Stimulated activated CD8-positive, alpha-beta memory T cell treated with anti-CD3 and anti-CD28 coated beads, Interleukin-15, amount 100 ng/mL, for 4 hours (primary cell): ENCODE data around the gene ZNF516.

Source experiments
- DNase-seq, 2 donors: peaks; one replicate each; pipeline ENCODE4 v3.0.0-alpha.2; 2020; ENCODE audit warnings: low read depth in 2 of 2

Gene ZNF516

GRCh38 chr18:76421685-76422078, 73.4 kb downstream of the ZNF516 start:
- no peak for DNase-seq

DNA sequence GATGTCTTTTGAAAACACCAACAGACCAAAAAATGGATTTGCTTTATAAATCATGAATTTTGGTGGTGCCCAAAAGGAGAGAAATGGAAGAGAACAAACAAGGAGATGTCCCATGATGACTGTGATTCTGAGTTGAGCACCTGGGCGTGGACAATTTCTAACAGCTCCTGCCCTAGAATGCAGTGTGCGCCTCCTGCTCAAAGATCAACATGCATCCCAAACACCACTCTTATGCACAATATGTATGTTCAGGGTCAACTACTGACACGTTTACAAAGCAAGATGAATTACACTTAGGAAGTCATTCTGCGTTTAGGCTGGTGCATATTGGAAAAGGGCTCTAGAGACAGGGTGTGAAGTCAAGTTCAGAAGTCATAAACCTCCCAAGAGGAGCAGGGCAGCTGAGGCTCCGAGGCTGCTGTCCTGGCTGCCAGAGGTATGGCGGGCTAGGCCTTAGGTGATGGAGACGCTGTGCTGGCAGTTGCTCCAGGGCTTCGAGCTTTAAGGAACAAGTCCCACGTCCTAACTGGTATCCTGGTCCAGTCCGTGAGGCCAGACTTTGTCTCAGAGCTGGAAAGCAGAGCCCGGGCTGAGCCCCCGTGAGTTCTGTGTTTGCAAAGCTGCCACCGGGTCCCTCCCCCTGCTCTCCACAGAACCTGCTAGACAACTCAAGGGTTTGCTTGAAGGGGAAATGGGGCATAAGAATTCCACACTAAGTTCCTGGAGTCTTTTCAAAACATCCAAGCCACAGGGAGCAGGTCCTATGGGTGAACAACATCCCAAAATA, 74.0 kb downstream of the ZNF516 start:
- no peak for DNase-seq

- DNase-seq: no peak
These were observed 75.2 kb downstream of the ZNF516 start for GRCh38 chr18:76419811-76420210.

DNA sequence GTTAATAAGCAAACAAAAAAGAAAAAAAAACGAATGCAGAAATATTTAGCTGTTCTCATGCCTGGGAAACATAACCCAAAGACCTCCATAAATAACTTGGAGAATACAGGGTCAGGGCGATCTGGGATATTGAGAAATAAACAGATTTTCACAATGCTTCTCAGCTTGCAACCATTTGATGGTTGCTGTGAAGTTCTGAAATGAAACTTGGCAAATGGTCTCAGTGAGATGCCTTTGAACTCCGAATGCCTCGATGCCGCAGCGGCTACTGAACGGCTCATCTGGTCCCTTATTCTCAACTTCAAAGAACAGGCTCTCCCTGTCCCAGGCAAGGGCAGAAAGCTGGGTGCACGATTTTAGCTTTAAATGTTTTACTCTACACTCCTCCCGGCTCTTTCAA, 78.1 kb downstream of the ZNF516 start:
- DNase-seq: no peak

DNA sequence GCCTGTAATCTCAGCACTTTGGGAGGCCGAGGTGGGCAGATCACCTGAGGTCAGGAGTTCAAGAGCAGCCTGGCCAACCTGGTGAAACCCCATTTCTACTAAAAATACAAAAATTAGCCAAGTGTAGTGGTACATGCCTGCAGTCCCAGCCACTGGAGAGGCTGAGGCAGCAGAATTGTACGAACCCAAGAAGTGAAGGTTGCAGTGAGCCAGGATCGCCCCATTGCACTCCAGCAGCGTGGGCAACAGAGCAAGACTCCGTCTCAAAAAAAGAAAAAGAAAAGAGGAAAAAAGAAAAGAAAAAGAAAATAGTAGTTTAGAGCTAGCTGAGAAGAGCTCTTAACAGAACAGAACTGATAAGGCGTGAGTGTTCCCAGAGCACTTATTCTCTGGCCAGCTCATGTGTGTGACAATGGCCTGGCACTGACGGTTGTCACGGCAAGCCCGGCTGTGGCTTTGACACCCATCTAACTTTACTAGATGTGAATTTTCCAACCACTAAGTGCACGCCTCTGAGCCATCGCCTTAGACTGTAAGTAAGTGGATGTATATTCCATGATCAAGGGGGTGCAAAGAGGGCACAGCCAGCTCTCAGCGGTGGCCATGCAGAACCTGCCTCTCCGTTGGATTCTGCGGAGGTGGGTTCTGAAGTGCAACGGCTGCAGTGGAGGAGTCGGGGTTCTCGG, 80.0 kb downstream of the ZNF516 start:
- no peak for DNase-seq

DNA sequence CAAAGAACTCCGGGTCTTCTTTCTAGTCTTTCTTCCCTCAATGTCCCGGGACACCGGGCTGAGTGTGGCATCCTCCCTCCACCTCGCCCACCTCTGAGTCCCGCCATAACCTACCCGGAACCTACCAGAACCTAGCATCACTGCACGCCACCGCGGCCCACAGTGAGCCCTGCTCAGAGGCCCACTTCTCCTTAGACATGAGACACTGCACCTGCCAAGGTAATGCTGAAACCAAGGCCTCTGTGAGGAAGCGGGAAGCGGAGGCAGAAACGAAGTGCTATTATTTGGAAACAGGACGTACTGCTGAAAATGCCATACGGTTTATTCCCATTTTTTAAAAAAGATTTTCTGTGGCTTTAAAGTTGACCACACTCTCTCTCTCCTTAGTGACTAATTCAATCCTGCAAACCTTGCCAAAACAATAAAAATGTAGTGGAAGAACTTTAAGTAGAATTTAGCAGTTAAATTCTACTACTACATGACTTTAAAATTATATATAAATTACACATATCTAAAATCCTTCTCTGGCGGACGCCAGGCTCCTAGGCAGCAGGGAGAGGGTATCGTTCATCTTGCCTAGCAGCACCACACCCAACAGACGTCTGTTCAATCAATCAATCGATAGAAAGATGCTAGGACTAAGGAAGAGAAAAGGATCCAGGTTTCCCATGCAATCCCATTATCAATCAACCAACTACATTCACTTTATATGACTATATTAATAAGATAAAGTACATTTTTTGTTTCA, 82.0 kb downstream of the ZNF516 start:
- DNase-seq: no peak

GRCh38 chr18:76412010-76412817, 82.8 kb downstream of the ZNF516 start:
- DNase-seq: no peak

- DNase-seq: no peak
These were observed 84.2 kb downstream of the ZNF516 start for GRCh38 chr18:76410660-76411417.

DNA sequence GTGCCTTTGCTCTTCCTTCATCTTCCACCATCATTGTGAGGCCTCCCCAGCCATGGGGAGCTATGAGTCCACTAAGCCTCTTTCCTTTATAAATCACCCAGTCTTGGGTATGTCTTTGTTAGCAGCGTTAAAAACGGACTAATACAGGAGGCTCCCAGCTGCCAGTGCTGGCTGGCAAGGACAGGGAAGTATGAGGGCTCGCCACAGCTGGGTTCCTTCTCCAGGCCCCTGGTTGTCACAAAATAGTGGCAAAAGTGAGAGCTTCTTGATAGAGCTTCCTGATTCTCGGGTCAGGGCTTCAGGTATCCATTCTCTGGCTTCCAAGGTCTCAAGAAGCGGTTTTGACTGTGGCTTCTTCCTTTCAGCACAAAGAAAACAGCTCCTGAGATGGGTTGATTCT, 85.0 kb downstream of the ZNF516 start:
- no peak for DNase-seq

GRCh38 chr18:76408480-76409067, 86.5 kb downstream of the ZNF516 start:
- no peak for DNase-seq

DNA sequence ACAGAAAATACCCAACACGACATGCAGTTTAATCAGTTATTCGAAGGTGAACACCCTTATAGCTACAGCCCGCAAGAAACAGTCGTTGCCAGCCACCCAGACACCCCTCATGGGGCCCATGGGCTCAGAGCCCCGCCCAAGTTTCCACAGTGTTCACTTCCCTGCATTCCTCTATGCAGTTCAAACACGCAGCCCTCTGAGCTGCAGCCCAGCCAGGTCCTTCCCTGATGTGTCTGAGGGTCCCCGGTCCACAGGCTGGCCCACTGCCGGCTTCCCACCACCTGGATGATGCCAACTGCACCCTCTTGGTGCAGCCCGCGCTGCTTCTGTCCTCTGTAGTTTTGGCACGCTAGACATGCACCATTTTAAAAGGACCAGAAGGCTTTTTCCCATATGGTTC, 87.4 kb downstream of the ZNF516 start:
- DNase-seq: no peak

DNA sequence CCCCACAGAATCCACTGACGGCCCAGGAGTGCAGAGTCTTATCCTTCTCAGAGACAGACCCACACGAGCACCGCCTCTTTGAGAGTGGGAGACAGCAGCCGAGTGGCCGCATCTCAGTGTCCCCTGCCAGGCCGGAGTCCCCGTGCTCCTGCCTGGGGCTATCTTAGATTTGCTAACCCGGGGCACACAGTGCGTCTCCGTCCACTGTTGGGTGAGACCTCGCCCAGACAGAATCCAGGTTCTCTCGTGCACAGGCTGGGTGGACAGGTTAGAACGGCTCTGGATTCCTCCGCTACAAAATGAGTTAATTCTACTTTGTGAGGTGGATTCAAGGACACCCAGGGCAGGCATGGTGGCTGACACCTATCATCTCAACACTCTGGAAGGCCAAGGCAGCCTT, 88.3 kb downstream of the ZNF516 start:
- DNase-seq: no peak

DNA sequence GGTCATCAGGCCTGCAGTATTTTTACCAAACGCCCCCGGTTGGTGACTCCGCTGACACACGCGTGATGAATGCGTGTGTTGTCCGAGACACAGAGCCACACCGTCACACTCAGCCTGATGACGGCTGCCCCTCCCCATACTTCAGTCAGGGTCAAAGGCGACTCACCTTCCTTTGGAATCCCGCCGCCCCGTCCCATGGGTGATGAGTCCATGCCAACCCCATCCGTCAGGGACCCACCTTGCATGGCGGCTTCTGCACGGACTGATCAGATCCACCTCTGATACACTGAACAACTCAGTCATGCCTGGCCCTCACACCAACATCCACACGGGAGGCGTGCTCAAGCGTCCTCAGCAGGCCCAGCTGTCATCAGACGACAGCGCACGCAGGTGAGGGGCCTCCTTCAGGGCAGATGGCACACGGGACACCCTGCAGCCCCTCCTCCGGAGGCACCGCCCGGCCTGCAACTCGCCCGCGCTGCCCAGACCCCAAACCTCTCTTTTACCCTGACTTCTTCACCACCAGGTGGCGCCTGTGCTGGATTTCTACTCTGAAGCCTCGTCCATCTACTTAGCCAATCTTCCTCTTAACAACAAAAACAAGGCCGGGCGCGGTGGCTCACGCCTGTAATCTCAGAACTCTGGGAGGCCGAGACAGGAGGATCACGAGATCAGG, 89.2 kb downstream of the ZNF516 start:
- no peak for DNase-seq

DNA sequence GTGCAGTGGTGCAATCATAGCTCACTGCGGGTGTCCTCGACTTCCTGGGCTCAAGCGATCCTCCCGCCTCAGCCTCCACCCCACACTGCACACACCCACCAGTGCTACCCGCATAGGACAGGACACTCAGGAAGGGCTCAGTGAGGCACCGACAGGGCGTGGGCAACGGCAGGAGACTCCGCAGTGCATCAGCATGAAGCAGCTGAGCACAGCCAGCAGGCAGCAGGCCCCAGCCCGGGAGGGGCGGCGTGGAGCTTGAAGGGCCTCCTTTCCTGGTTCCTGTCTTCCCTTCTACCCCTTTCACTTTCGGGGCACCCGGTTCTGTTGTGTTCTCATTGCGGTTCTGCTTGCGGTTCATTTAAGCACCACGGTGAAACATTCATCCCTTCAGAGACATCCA, 89.8 kb downstream of the ZNF516 start:
- DNase-seq: no peak

DNA sequence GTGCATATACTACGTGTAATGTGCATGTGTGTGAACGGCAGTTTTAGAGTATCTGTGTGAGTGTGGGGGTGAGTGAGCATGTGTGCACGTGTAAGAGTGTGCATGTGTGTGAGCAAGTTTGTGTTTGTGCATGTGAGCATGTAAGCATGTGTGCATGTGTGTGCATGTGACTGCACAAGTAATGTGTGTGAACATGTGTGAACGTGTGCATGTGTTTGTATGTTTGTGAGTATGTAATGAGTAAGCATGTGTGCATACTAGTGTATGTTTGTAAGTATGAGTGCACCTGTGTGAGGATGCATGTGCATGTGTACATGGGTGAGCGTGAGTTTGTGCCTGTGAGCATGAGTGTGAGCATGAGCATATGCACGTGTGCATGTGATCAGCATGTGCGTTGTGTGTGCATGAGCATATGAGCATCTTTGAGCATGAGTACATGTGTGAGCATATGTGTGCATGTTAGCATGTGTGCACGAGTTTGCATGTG, 90.7 kb downstream of the ZNF516 start:
- no peak for DNase-seq

GRCh38 chr18:76402026-76402990, 92.7 kb downstream of the ZNF516 start:
- DNase-seq: no peak

- no peak for DNase-seq
These were observed 93.5 kb downstream of the ZNF516 start for GRCh38 chr18:76401498-76401897.

DNA sequence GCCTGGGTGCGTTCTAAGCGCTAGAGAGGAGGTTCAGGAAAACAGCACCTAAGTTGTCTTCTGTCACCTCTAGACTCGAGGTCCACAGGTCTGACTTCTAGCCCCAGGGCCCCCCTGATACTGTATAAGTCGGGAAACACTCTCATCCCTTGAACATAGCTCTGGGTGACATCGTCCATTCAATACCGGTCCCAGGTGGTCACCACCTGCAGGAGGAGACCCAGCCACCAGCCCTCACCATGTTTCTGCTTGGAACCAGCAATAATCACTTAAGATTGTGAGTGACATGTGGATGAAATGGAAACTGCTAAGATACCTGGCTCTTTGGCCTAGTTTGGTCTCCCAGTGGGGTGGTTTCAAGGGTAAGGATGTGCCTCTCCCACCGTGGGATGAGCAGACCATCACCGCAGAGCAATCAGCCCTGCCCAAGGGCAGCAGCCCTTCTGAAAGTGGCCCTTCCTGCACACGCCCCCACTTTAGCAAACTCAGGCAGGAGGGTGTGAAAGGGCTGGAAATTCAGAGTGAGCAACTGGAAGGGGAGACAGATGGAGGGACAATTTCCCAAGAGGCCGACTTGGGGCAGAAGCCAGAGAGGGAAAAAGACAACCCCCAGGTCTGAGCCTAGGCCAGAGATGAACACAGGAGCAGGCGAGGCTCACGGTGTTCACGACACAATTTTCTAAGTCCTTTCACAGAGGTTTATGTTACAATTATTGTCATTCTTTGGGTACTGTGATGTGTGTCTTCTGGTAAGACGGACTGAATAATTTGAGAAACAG, 95.2 kb downstream of the ZNF516 start:
- no peak for DNase-seq
